HEK293 (cell line): ENCODE data around the gene DUS1L.

Source experiments
- GLI4 ChIP-seq: fragments of 450-650 bp; formaldehyde crosslinking; IDR thresholded peaks from 2 replicates; pipeline ENCODE4 v1.5.1; 2016; ENCODE audit warnings: missing biosample characterization, missing genetic modification characterization
- KLF10 ChIP-seq: fragments of 450-650 bp; IDR thresholded peaks from 2 replicates; pipeline ENCODE4 v1.5.1; 2018; ENCODE audit warnings: missing biosample characterization, mild to moderate bottlenecking, missing genetic modification characterization
- KLF8 ChIP-seq: fragments of 450-650 bp; formaldehyde crosslinking; IDR thresholded peaks from 2 replicates; pipeline ENCODE4 v1.5.1; 2016; ENCODE audit warnings: missing biosample characterization, missing genetic modification characterization
- MEIS1 ChIP-seq: sonication (generic); formaldehyde crosslinking; IDR thresholded peaks from 2 replicates; pipeline ENCODE4 v1.8.1; 2022; ENCODE audit warnings: missing genetic modification reagents, mild to moderate bottlenecking, borderline replicate concordance
- MYNN ChIP-seq: fragments of 450-650 bp; formaldehyde crosslinking; IDR thresholded peaks from 2 replicates; pipeline ENCODE4 v1.5.1; 2016; ENCODE audit warnings: missing biosample characterization, missing genetic modification characterization, borderline replicate concordance
- OSR2 ChIP-seq: fragments of 450-650 bp; formaldehyde crosslinking; IDR thresholded peaks from 2 replicates; pipeline ENCODE4 v1.5.1; 2016; ENCODE audit warnings: missing biosample characterization, missing genetic modification characterization
- OVOL3 ChIP-seq: fragments of 450-650 bp; formaldehyde crosslinking; IDR thresholded peaks from 2 replicates; pipeline ENCODE4 v1.5.1; 2016; ENCODE audit warnings: missing biosample characterization, missing genetic modification characterization
- SP3 ChIP-seq: fragments of 450-650 bp; formaldehyde crosslinking; IDR thresholded peaks from 2 replicates; pipeline ENCODE4 v1.5.1; 2016; ENCODE audit warnings: missing biosample characterization, missing genetic modification characterization
- ZBTB7A ChIP-seq: fragments of 450-650 bp; formaldehyde crosslinking; IDR thresholded peaks from 2 replicates; pipeline ENCODE4 v1.5.1; 2016; ENCODE audit warnings: low read depth, missing biosample characterization, missing genetic modification characterization
- ZEB2 ChIP-seq: fragments of 450-650 bp; formaldehyde crosslinking; IDR thresholded peaks from 2 replicates; pipeline ENCODE4 v1.5.1; 2016; ENCODE audit warnings: missing biosample characterization, missing genetic modification characterization
- ZNF155 ChIP-seq: fragments of 450-650 bp; formaldehyde crosslinking; IDR thresholded peaks from 2 replicates; pipeline ENCODE4 v1.5.1; 2016; ENCODE audit warnings: missing biosample characterization, missing genetic modification characterization
- ZNF175 ChIP-seq: fragments of 450-650 bp; formaldehyde crosslinking; IDR thresholded peaks from 2 replicates; pipeline ENCODE4 v1.5.1; 2016; ENCODE audit warnings: missing biosample characterization, missing genetic modification characterization
- ZNF221 ChIP-seq: fragments of 450-650 bp; formaldehyde crosslinking; IDR thresholded peaks from 2 replicates; pipeline ENCODE4 v1.5.1; 2017; ENCODE audit warnings: missing biosample characterization, missing genetic modification characterization, borderline replicate concordance
- ZNF23 ChIP-seq: fragments of 450-650 bp; formaldehyde crosslinking; IDR thresholded peaks from 2 replicates; pipeline ENCODE4 v1.5.1; 2016; ENCODE audit warnings: missing biosample characterization, missing genetic modification characterization, borderline replicate concordance
- ZNF24 ChIP-seq: fragments of 450-650 bp; formaldehyde crosslinking; IDR thresholded peaks from 2 replicates; pipeline ENCODE4 v1.5.1; 2016; ENCODE audit warnings: missing biosample characterization, missing genetic modification characterization
- ZNF354C ChIP-seq: fragments of 450-650 bp; formaldehyde crosslinking; IDR thresholded peaks from 2 replicates; pipeline ENCODE4 v1.5.1; 2016; ENCODE audit warnings: missing biosample characterization, missing genetic modification characterization, low read depth, borderline replicate concordance
- ZNF426 ChIP-seq: fragments of 450-650 bp; formaldehyde crosslinking; IDR thresholded peaks from 2 replicates; pipeline ENCODE4 v1.5.1; 2017; ENCODE audit warnings: missing biosample characterization, missing genetic modification characterization, mild to moderate bottlenecking, inconsistent platforms, moderate library complexity
- ZNF514 ChIP-seq: fragments of 450-650 bp; formaldehyde crosslinking; IDR thresholded peaks from 2 replicates; pipeline ENCODE4 v1.5.1; 2016; ENCODE audit warnings: missing biosample characterization, missing genetic modification characterization
- ZNF521 ChIP-seq: fragments of 450-650 bp; formaldehyde crosslinking; IDR thresholded peaks from 2 replicates; pipeline ENCODE4 v1.5.1; 2017; ENCODE audit warnings: missing biosample characterization, mild to moderate bottlenecking, missing genetic modification characterization
- ZNF658 ChIP-seq: fragments of 450-650 bp; formaldehyde crosslinking; IDR thresholded peaks from 2 replicates; pipeline ENCODE4; 2016; ENCODE audit warnings: missing biosample characterization, missing genetic modification characterization
- ZNF670 ChIP-seq: fragments of 450-650 bp; formaldehyde crosslinking; IDR thresholded peaks from 2 replicates; pipeline ENCODE4 v1.5.1; 2016; ENCODE audit warnings: missing biosample characterization, missing genetic modification characterization, low read depth
- ZNF677 ChIP-seq: fragments of 450-650 bp; IDR thresholded peaks from 2 replicates; pipeline ENCODE4 v1.5.0; 2018; ENCODE audit warnings: missing biosample characterization, mild to moderate bottlenecking, missing genetic modification characterization, moderate library complexity
- ZNF791 ChIP-seq: fragments of 450-650 bp; formaldehyde crosslinking; IDR thresholded peaks from 2 replicates; pipeline ENCODE4 v1.5.1; 2016; ENCODE audit warnings: missing biosample characterization, missing genetic modification characterization
- ZNF792 ChIP-seq: fragments of 450-650 bp; formaldehyde crosslinking; IDR thresholded peaks from 2 replicates; pipeline ENCODE4 v1.5.1; 2016; ENCODE audit warnings: missing biosample characterization, missing genetic modification characterization
- ZSCAN16 ChIP-seq: fragments of 450-650 bp; formaldehyde crosslinking; IDR thresholded peaks from 2 replicates; pipeline ENCODE4 v1.5.1; 2016; ENCODE audit warnings: missing biosample characterization, missing genetic modification characterization
- TF ChIP-seq, protein P1 (sequence below): fragments of 450-650 bp; formaldehyde crosslinking; IDR thresholded peaks from 2 replicates; pipeline ENCODE4 v1.5.1; 2016; ENCODE audit warnings: missing biosample characterization, missing genetic modification characterization
- TF ChIP-seq, protein P2 (sequence below): fragments of 450-650 bp; formaldehyde crosslinking; IDR thresholded peaks from 2 replicates; pipeline ENCODE4 v1.5.1; 2017; ENCODE audit warnings: missing biosample characterization, missing genetic modification characterization
- TF ChIP-seq, protein P3 (sequence below): fragments of 450-650 bp; formaldehyde crosslinking; IDR thresholded peaks from 2 replicates; pipeline ENCODE4 v1.5.1; 2017; ENCODE audit warnings: missing biosample characterization, mild to moderate bottlenecking, missing genetic modification characterization, moderate library complexity
- TF ChIP-seq, protein P4 (sequence below): fragments of 450-650 bp; formaldehyde crosslinking; IDR thresholded peaks from 2 replicates; pipeline ENCODE4 v1.5.1; 2016; ENCODE audit warnings: missing biosample characterization, missing genetic modification characterization
- TF ChIP-seq, protein P5 (sequence below): fragments of 450-650 bp; formaldehyde crosslinking; IDR thresholded peaks from 2 replicates; pipeline ENCODE4 v1.5.1; 2016; ENCODE audit warnings: missing biosample characterization, missing genetic modification characterization
- TF ChIP-seq, protein P6 (sequence below): fragments of 450-650 bp; formaldehyde crosslinking; IDR thresholded peaks from 2 replicates; pipeline ENCODE4 v1.5.1; 2016; ENCODE audit warnings: missing biosample characterization, missing genetic modification characterization

DUS1L gene

DNA sequence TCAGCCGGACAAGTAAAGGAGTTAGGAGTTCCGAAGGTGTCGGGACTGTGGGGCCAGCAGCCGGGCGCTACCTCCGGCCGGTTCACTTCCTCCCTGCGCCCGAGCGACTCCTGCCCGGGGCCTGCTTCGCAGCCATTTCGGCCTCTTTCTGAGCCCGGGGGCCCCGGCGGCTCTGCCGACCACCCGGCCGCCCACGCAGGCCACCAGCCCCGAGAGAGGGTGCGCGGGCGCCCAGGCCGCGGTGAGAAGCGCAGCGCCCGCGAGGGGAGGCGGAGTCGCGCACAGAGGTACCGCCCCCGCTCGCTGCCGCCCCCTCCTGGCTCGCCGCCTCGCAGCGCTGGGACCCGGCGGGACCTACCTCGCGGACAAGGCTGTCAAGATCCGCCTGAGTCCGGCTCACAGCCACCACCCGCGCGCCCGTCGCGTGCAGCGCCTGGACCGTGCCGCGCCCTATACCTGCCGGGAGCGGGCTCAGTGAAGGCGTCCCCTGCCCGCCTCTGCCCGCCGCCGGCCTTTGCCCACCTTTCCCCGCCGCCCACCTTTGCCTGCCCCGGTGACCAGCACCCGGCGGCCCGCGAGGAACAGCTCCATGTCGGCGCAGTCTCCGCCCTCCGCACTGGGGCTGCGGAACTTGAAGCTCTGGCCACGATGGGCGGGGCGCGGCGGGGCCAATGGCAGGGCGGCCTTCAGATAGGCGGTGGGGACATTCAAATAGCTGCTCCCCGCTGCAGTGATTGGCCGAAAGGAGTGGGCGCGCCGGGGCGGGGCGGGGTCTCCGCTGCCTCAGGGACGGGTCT lies 28.3 kb downstream of the DUS1L start, which contains the start of gene DCXR (continued):
- TF ChIP-seq ZNF221 (tag by site-specific recombination) (no peak; the same call in 1 of the 2 replicates), ZNF354C (tag by site-specific recombination) (no peak), KLF8 (tag by site-specific recombination) (peak; percentile 94; the same call in 1 of the 2 replicates), ZNF792 (tag by site-specific recombination) (no peak), ZNF175 (tag by site-specific recombination) (no peak), ZSCAN16 (no peak), ZNF521 (tag by site-specific recombination) (no peak), ZBTB7A (tag by site-specific recombination) (no peak; the same call in 1 of the 2 replicates), ZNF670 (tag by site-specific recombination) (no peak), GLI4 (tag by site-specific recombination) (no peak), ZNF514 (tag by site-specific recombination) (no peak), KLF10 (tag by site-specific recombination) (peak; percentile 100), ZNF658 (tag by site-specific recombination) (no peak), ZNF24 (no peak; the same call in 1 of the 2 replicates), OVOL3 (tag by site-specific recombination) (no peak), ZNF791 (tag by site-specific recombination) (no peak), SP3 (peak; percentile 92), ZNF155 (tag by site-specific recombination) (no peak), ZNF426 (no peak), ZNF677 (0 out of 2 replicates have a peak, but pooled peaks have one; percentile 25), MEIS1 (CRISPR knock-in tag) (no peak), OSR2 (tag by site-specific recombination) (peak; percentile 15; the same call in 1 of the 2 replicates), ZEB2 (peak; percentile 97), MYNN (tag by site-specific recombination) (no peak), ZNF23 (tag by site-specific recombination) (no peak)
- TF ChIP-seq, protein P1, sequence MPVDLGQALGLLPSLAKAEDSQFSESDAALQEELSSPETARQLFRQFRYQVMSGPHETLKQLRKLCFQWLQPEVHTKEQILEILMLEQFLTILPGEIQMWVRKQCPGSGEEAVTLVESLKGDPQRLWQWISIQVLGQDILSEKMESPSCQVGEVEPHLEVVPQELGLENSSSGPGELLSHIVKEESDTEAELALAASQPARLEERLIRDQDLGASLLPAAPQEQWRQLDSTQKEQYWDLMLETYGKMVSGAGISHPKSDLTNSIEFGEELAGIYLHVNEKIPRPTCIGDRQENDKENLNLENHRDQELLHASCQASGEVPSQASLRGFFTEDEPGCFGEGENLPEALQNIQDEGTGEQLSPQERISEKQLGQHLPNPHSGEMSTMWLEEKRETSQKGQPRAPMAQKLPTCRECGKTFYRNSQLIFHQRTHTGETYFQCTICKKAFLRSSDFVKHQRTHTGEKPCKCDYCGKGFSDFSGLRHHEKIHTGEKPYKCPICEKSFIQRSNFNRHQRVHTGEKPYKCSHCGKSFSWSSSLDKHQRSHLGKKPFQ (tag by site-specific recombination), result no peak
- TF ChIP-seq, protein P2, sequence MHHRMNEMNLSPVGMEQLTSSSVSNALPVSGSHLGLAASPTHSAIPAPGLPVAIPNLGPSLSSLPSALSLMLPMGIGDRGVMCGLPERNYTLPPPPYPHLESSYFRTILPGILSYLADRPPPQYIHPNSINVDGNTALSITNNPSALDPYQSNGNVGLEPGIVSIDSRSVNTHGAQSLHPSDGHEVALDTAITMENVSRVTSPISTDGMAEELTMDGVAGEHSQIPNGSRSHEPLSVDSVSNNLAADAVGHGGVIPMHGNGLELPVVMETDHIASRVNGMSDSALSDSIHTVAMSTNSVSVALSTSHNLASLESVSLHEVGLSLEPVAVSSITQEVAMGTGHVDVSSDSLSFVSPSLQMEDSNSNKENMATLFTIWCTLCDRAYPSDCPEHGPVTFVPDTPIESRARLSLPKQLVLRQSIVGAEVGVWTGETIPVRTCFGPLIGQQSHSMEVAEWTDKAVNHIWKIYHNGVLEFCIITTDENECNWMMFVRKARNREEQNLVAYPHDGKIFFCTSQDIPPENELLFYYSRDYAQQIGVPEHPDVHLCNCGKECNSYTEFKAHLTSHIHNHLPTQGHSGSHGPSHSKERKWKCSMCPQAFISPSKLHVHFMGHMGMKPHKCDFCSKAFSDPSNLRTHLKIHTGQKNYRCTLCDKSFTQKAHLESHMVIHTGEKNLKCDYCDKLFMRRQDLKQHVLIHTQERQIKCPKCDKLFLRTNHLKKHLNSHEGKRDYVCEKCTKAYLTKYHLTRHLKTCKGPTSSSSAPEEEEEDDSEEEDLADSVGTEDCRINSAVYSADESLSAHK (tag by site-specific recombination), result no peak
- TF ChIP-seq, protein P3, sequence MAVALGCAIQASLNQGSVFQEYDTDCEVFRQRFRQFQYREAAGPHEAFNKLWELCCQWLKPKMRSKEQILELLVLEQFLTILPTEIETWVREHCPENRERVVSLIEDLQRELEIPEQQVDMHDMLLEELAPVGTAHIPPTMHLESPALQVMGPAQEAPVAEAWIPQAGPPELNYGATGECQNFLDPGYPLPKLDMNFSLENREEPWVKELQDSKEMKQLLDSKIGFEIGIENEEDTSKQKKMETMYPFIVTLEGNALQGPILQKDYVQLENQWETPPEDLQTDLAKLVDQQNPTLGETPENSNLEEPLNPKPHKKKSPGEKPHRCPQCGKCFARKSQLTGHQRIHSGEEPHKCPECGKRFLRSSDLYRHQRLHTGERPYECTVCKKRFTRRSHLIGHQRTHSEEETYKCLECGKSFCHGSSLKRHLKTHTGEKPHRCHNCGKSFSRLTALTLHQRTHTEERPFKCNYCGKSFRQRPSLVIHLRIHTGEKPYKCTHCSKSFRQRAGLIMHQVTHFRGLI, result no peak
- TF ChIP-seq, protein P4, sequence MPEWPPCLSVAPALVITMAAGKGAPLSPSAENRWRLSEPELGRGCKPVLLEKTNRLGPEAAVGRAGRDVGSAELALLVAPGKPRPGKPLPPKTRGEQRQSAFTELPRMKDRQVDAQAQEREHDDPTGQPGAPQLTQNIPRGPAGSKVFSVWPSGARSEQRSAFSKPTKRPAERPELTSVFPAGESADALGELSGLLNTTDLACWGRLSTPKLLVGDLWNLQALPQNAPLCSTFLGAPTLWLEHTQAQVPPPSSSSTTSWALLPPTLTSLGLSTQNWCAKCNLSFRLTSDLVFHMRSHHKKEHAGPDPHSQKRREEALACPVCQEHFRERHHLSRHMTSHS, result no peak
- TF ChIP-seq, protein P5, sequence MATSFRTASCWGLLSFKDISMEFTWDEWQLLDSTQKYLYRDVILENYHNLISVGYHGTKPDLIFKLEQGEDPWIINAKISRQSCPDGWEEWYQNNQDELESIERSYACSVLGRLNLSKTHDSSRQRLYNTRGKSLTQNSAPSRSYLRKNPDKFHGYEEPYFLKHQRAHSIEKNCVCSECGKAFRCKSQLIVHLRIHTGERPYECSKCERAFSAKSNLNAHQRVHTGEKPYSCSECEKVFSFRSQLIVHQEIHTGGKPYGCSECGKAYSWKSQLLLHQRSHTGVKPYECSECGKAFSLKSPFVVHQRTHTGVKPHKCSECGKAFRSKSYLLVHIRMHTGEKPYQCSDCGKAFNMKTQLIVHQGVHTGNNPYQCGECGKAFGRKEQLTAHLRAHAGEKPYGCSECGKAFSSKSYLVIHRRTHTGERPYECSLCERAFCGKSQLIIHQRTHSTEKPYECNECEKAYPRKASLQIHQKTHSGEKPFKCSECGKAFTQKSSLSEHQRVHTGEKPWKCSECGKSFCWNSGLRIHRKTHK (tag by site-specific recombination), result no peak
- TF ChIP-seq, protein P6, sequence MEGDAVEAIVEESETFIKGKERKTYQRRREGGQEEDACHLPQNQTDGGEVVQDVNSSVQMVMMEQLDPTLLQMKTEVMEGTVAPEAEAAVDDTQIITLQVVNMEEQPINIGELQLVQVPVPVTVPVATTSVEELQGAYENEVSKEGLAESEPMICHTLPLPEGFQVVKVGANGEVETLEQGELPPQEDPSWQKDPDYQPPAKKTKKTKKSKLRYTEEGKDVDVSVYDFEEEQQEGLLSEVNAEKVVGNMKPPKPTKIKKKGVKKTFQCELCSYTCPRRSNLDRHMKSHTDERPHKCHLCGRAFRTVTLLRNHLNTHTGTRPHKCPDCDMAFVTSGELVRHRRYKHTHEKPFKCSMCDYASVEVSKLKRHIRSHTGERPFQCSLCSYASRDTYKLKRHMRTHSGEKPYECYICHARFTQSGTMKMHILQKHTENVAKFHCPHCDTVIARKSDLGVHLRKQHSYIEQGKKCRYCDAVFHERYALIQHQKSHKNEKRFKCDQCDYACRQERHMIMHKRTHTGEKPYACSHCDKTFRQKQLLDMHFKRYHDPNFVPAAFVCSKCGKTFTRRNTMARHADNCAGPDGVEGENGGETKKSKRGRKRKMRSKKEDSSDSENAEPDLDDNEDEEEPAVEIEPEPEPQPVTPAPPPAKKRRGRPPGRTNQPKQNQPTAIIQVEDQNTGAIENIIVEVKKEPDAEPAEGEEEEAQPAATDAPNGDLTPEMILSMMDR (tag by site-specific recombination), result peak; percentile 94
